Activated CD4-positive, alpha-beta T cell treated with anti-CD3 and anti-CD28 coated beads, Interleukin-2, amount 50 U/mL, for 1 hour (primary cell): ENCODE measurements around the gene MPDU1.
A peak's percentile ranks its signal among the peaks of the same experiment; 100 is the strongest.

Source experiments
- DNase-seq: peaks from one replicate; pipeline ENCODE4 v3.0.0-alpha.2; 2020

MPDU1 gene

DNA sequence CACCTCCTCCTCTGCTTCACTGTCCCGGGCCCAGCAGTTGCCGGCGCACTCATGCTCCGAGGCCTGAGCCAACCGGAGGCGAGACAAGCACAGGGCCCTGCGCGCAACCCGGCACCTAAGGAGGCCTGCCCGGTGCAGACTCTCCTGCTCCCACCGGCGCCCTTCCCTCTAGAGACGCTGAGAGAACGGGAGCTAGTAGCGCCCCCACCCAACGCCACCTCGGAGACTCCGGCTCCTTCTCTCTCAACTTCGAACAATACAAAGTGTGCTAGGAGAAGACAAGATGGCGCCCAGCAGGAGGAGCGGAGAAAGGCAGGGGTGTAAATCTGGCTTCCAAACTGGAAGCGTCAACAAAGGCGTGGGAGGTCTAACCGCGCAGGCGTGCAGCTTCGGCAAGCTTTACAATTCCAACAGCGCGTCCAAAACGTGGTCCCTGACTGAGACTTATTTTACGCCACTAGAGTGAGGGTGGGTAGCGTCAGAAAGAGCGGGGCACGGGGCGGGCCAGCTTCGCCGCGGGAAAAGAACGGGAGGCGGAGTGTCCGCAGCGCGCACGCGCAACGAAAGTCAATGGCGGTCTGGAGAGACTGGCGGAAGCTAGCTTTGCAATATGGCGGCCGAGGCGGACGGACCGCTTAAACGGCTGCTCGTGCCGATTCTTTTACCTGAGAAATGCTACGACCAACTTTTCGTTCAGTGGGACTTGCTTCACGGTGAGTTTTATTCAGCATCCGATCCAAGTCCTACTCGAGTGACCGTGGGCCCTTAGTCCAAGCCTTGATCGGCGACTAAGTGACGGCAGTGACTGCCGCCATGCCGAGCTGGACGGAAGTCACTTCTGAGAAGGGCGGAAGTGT, at the start of gene MPDU1:
MPDU1 (plus strand) TSS at position 600 of the 857 bp plus-strand sequence; CDS start at position 611, 11 bp downstream.
- DNase-seq = peak; percentile 92

DNA sequence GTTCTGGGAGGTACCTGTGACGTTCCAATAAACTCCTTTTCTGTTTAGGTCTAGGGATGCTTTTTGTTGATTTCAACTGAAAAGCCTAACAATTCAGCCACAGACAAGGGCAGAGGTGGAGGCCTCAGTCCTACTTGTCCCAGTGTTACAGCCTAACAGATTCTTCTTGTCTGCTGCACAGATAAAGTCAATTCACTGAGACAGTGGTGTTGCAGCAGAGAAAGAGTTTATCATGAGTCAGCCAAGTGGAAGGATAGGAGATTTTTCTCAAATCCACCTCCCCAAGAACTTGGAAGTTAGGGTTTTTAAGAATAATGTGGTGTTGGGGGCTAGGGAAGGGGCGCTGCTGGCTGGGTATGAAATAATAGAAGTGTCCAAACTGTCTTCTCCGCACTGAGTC, 45.6 kb upstream of the MPDU1 start:
- DNase-seq = no peak

DNA sequence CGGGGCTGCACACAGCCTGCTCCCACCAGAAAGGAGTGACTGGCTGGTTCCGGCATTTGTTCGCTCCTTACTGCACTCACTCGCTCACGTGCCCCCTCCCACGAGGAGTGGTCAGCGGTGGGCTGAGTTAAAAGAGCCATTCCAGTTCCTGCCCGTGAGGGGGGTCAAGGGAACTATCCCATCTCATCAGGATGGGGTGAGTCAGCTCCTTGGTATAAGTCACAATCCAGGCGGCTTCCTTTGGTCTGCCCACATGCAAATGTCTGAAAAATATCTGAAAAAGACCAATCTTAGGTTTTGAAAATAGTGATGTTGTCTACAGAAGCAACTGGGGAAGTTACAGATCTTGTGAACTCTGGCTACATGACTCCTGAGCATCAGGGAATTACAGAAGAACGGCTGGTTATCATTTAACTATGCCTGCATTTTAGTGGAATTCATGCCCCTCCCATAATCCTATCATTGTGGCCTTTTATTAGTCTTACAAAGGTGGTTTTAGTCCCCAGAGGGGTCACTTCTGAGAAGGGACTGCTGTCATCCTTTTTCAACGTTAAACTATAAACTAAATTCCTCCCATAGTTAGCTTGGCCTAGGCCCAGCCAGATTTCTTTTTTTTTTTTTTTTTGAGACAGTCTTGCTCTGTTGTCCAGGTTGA, 44.6 kb upstream of the MPDU1 start:
- no peak for DNase-seq

DNA sequence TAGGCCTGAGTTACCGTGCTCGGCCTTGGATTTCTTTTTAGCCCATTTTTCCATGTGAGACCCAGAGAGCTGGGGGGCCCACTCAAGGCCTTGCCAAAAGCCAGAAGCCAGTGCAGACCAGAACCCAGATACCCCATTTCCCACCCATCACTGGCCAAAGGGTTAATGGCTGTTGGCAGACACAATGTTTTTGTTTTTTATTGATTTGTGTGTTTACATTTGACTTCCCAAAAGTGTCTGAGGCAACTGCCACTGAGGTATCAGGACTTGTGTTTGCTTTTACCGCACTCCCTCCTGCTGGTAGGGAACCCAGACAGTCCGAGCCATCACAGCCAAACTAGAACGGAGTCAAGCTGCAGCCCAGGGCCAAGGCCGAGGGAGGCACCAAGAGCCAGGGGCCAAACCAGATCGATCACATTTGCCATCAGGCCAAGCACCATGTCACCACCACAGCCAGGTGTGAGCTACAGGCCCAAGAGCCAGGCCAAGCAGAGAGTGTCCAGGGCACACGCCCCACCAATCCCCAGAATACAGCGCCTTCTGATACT, 42.5 kb upstream of the MPDU1 start:
- no peak for DNase-seq

GRCh38 chr17:7544911-7545310, 38.7 kb upstream of the MPDU1 start:
- no peak for DNase-seq

DNA sequence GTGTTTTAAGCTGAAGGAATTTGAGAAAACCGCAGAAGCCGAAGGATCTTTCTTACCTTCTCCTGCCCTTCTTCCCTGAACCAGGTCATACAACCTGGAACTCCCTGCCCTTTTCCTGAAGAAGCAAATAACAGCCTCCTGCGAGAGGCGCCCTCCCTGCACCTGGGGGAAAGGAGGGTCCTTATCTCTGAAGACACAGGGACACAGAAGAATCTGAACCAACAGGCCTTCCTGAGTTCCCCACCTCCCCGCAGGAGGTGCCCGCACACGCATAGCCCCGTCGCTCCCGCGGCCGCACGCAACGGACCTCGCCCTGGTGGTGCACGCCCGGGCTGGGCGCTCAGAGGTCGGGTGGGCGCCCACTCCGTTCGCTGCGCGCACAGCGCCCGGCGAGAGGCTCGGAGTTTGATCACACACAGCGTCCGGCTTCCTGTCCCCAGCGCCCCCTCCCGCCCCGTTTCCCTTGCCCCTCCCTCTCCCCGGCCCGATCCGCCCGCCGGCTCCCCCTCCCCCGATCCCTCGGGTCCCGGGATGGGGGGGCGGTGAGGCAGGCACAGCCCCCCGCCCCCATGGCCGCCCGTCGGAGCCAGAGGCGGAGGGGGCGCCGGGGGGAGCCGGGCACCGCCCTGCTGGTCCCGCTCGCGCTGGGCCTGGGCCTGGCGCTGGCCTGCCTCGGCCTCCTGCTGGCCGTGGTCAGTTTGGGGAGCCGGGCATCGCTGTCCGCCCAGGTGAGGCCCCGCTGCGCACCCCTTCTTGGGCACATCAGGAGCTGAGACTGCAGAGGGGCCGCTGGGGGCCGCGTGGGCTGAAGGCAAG, 34.9 kb upstream of the MPDU1 start, which contains the start of gene TNFSF12:
TNFSF12 (plus strand) TSS at position 474 of the 816 bp plus-strand sequence; CDS start at position 570, 96 bp downstream.
- DNase-seq = peak; percentile 35

DNA sequence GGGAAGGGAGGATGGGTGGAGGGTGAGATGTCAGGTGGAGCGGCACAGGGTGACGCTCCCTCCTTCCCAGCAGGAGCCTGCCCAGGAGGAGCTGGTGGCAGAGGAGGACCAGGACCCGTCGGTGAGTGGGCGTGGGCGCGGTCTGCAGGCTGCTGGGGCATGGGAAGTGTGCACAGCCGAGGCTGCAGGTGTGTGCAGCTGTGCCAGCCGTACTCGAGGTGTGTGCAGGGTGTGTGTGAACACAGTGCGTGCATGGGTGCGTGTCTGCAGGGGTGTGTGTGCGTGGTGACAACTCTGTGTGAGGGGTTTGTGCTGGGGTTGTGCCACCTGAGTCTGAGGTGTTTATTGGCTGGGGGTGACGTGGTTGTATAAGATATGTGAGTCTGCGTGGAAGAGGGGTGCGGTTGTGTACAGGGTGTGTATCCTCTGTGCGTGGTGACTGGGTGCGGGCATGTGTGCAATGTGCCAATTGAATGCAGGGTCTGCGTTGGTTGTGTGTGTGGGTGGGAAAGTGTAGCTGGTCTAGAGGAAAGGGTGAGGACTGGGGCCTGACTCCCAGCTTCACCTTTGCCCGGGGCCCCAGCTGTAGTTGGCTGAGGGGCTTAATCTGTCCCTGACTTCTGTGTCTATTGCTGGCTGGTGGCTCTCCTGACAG, 34.1 kb upstream of the MPDU1 start:
- DNase-seq = peak; percentile 34

GRCh38 chr17:7550344-7550743, 33.3 kb upstream of the MPDU1 start:
- no peak for DNase-seq

GRCh38 chr17:7551396-7551795, 32.3 kb upstream of the MPDU1 start:
- DNase-seq = no peak

DNA sequence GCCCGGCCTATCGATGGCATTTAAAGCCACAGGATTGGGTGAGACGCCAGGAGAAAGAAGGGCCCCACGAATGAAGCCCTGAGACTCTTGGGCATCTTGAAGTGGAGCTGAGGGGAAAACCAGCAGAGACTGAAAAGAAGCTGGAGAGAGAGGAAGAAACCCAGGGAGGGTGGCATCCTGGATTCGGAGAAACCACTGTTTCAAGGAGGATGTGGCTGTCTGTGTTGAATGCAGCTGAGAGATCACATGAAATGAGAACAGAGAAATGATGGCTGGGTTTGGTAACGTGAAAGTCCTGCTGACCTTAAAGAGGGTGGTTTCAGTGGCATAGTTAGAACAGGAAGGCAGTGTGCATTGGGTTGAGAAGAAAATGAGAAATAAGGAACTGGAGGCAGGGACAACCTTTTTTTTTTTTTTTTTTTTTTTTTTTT, 31.0 kb upstream of the MPDU1 start:
- DNase-seq = no peak

DNA sequence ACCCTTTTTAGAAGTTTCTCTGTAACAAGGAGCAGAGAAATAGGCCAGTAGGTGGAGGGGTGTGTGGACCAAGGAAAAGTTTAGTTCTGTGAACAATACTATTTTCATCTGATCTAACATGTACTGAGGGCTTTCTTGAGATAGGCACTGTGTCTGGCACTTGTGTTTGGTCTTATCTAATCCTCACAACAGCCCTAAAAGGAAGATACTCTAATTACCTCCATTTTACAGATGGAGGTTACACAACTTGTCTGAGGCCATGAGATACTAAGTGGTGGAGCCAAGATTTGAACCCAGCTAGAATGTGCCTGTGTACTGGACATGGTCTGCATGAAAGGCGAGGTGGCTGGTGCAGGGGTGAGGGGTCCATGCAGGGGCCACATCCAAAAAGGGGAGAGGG, 30.3 kb upstream of the MPDU1 start:
- no peak for DNase-seq

- DNase-seq = no peak
Measured at GRCh38 chr17:7555320-7555948, 28.2 kb upstream of the MPDU1 start.

DNA sequence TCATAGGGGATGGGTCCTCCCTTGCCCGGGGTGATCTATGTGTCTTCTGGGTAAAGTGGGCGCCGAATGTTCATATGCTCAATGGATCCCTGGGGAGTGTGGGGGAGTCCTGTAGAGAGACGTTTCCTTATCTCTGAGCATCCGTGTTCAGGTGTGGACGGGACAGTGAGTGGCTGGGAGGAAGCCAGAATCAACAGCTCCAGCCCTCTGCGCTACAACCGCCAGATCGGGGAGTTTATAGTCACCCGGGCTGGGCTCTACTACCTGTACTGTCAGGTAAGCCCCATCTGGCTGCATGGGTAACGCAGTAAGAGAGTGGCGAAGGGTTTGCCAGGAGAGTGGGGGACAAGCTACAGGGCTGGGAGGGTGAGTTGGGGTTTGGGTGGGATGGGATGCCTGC, 27.0 kb upstream of the MPDU1 start:
- no peak for DNase-seq

- no peak for DNase-seq
Measured at GRCh38 chr17:7557147-7557764, 26.4 kb upstream of the MPDU1 start.

DNA sequence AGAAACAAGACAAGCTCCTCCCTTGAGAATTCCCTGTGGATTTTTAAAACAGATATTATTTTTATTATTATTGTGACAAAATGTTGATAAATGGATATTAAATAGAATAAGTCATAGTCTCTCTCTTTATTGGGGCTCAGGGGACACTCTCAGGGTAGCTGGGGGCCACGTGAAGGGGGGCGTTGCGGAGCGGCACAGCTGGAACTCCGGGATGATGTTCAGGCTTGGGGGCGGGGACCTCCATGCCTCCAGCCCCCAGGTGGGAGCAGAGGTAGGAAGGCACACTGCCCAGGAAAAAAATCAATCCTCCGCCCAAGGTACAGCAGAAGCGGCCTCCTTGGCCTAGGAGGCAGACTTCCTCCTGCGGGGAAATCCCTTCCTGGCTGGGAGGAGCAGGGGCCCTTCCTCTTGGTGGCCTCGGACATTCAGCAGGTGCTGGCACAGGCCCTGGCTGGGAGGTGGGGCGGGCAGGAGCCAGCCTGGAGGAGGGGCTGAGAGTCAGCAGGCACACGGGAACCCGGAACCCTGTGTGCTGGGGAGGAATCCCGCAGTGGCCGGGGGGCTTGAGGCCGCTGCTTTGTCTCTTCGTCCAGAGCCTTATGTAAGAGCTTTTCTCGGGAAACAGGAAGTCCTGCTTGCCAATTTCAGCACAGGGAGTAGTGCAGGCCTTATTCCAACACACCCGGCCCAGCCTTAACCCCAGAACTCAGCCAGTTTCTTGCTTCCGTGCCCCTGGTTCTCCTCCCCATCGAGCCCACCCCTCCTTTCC, 25.7 kb upstream of the MPDU1 start:
- no peak for DNase-seq

DNA sequence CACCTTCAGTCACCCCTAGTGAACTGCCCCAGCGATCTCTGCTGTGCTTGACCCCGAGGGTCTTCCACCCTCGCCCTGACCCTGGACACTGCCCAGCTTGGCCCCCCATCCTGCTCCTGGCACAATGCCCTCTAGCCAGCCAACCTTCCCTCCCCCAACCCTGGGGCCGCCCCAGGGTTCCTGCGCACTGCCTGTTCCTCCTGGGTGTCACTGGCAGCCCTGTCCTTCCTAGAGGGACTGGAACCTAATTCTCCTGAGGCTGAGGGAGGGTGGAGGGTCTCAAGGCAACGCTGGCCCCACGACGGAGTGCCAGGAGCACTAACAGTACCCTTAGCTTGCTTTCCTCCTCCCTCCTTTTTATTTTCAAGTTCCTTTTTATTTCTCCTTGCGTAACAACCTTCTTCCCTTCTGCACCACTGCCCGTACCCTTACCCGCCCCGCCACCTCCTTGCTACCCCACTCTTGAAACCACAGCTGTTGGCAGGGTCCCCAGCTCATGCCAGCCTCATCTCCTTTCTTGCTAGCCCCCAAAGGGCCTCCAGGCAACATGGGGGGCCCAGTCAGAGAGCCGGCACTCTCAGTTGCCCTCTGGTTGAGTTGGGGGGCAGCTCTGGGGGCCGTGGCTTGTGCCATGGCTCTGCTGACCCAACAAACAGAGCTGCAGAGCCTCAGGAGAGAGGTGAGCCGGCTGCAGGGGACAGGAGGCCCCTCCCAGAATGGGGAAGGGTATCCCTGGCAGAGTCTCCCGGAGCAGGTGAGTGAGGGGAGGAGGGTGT, 24.9 kb upstream of the MPDU1 start, which contains the start of gene TNFSF13:
TNFSF13 (plus strand) TSS at position 207 of the 776 bp plus-strand sequence; CDS start at position 497, 290 bp downstream.
- no peak for DNase-seq

DNA sequence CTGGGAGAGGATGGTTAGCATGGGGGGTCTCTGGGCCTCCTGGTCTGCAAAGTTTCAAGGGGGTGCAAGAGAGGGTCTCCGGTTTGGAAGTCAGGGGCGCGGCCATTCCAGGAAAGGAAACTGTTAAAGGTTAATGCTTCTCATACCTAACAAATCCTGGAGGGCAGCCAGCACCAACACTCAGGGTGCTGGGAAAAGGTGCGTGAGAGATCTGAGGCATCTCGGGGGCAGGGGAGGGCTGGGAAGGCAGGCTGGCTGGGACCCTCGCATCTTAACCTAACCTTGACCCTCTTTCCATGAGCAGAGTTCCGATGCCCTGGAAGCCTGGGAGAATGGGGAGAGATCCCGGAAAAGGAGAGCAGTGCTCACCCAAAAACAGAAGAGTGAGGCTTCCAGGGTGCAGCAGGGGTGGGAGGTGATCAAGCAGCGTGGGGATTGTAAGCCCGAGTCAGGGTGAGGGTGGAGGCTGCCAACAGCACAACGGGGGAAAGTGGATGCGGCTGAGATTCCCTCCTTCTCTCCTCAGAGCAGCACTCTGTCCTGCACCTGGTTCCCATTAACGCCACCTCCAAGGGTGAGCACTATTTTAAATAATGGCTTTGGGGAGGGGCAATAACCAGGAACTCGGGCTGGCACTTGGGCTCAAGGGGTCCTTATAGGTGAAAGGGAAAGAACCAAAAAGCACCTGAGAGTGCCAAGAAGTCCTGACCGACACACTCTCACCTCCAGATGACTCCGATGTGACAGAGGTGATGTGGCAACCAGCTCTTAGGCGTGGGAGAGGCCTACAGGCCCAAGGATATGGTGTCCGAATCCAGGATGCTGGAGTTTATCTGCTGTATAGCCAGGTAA, 24.1 kb upstream of the MPDU1 start:
- DNase-seq = no peak

DNA sequence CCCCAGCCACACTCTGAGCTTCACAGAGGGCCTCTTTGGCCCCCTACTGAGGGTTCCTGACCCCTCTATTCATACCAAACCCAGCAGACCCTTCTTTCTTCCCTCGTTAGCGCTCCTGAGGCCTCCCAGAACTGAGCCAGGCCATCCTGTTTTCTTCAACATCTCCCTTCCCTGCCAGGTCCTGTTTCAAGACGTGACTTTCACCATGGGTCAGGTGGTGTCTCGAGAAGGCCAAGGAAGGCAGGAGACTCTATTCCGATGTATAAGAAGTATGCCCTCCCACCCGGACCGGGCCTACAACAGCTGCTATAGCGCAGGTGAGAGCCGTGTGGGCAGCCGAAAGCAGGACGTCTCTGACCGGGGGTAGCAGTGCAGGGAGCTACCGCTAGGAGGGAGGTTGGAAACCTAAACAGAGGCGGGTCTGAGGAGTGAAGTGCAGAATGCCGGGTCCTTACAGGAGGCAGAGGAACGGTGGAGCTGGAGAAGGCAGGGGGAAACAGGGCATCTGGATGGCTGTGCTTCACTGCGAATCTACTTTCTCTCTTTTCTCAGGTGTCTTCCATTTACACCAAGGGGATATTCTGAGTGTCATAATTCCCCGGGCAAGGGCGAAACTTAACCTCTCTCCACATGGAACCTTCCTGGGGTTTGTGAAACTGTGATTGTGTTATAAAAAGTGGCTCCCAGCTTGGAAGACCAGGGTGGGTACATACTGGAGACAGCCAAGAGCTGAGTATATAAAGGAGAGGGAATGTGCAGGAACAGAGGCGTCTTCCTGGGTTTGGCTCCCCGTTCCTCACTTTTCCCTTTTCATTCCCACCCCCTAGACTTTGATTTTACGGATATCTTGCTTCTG, 23.3 kb upstream of the MPDU1 start:
- DNase-seq = peak; percentile 62
